Measurements from ENCODE around the gene INHBB. TPM values are rescaled to one million over a fixed set of nuclear protein-coding genes. Genes with fewer than 3 reads are reported as not detected.

Gene INHBB
- polyA plus RNA-seq, 1 donor from 2014 or later, result not detected

GRCh38 chr2:120343433-120344105 lies 2.4 kb upstream of the INHBB start:
- Histone ChIP-seq H3K27ac (ENCODE audit: low read length) (no peak overlapping the region), H2AFZ (ENCODE audit: low read depth, low read length) (no peak overlapping the region), H3K4me3 (ENCODE audit: low read length) (peak overlapping the region; percentile 49), H3K9ac (ENCODE audit: low read length) (no peak overlapping the region), H3K4me2 (ENCODE audit: low read length) (no peak overlapping the region), H4K20me1 (ENCODE audit: insufficient read depth) (no peaks in the 10 kb centered on the region), H3F3A (ENCODE audit: insufficient read depth, low read length, poor library complexity, severe bottlenecking) (no peaks in the 10 kb centered on the region), H3K79me2 (replicated peaks; ENCODE audit: insufficient read depth, low read length) (no peaks in the 10 kb centered on the region), H3K9me2 (ENCODE audit: insufficient read depth, low read length) (no peaks in the 10 kb centered on the region), H3K9me3 (ENCODE audit: low read length) (no peaks in the 10 kb centered on the region), H3K27me3 (ENCODE audit: insufficient read depth, low read depth, low read length) (peaks cover 65% of the 10 kb centered on the region), H3K36me3 (ENCODE audit: insufficient read depth, low read length) (no peaks in the 10 kb centered on the region)
- TF ChIP-seq, protein P1, sequence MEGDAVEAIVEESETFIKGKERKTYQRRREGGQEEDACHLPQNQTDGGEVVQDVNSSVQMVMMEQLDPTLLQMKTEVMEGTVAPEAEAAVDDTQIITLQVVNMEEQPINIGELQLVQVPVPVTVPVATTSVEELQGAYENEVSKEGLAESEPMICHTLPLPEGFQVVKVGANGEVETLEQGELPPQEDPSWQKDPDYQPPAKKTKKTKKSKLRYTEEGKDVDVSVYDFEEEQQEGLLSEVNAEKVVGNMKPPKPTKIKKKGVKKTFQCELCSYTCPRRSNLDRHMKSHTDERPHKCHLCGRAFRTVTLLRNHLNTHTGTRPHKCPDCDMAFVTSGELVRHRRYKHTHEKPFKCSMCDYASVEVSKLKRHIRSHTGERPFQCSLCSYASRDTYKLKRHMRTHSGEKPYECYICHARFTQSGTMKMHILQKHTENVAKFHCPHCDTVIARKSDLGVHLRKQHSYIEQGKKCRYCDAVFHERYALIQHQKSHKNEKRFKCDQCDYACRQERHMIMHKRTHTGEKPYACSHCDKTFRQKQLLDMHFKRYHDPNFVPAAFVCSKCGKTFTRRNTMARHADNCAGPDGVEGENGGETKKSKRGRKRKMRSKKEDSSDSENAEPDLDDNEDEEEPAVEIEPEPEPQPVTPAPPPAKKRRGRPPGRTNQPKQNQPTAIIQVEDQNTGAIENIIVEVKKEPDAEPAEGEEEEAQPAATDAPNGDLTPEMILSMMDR (IDR thresholded peaks at IDR 0.05; ENCODE audit: poor library complexity, severe bottlenecking), result peak; percentile 80
- TF ChIP-seq EZH2 (IDR thresholded peaks at IDR 0.05; ENCODE audit: borderline replicate concordance, insufficient read depth, low read length, poor library complexity, severe bottlenecking) (no peak), SMC3 (conservative IDR thresholded peaks at IDR 0.05; ENCODE audit: poor library complexity) (peak; percentile 90), RAD21 (conservative IDR thresholded peaks at IDR 0.05) (peak; percentile 86), TAF1 (IDR thresholded peaks at IDR 0.05; ENCODE audit: low read depth) (no peak), EP300 (conservative IDR thresholded peaks at IDR 0.05; ENCODE audit: poor library complexity, severe bottlenecking) (no peak)
- TF ChIP-seq, protein P2, sequence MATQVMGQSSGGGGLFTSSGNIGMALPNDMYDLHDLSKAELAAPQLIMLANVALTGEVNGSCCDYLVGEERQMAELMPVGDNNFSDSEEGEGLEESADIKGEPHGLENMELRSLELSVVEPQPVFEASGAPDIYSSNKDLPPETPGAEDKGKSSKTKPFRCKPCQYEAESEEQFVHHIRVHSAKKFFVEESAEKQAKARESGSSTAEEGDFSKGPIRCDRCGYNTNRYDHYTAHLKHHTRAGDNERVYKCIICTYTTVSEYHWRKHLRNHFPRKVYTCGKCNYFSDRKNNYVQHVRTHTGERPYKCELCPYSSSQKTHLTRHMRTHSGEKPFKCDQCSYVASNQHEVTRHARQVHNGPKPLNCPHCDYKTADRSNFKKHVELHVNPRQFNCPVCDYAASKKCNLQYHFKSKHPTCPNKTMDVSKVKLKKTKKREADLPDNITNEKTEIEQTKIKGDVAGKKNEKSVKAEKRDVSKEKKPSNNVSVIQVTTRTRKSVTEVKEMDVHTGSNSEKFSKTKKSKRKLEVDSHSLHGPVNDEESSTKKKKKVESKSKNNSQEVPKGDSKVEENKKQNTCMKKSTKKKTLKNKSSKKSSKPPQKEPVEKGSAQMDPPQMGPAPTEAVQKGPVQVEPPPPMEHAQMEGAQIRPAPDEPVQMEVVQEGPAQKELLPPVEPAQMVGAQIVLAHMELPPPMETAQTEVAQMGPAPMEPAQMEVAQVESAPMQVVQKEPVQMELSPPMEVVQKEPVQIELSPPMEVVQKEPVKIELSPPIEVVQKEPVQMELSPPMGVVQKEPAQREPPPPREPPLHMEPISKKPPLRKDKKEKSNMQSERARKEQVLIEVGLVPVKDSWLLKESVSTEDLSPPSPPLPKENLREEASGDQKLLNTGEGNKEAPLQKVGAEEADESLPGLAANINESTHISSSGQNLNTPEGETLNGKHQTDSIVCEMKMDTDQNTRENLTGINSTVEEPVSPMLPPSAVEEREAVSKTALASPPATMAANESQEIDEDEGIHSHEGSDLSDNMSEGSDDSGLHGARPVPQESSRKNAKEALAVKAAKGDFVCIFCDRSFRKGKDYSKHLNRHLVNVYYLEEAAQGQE (IDR thresholded peaks at IDR 0.05; ENCODE audit: borderline replicate concordance), result no peak

DNA sequence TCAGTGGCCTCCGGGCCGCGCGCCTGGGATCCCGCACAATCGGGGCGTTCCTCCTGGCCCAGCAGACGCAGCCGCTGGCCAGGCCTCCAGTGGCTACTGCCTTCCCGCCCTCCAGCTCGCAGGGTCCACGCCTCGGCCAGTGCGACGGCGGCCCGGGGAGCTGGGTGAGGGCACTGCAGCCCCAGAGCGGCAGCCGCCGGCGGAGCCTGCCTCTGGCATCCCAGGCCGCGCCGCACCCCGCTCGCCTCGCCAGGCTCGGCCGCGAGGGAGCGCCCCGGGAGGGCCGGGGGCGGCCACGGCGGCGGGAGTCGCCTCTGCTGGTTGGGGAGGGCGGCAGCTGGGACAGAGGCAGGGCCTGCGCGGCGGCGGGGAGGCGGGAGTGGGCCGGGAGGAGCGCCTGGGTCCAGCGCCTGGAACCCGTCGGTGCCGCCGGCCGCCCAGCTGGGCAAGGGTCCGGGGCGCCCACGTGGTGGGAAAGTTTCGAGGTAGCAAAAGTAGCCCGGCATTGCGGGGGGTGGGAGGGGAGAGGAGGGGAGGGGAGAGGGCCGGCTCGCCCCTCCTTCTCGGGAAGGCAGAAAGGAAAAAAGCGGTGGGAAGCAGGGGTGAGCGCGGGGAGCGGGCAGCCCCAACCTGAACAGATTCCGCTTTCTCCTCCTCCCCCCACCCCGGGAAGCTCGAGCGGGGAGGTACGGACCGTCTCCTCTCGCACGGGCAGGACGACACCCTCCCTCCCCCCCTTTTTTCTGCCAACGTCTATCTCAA lies 1.5 kb upstream of the INHBB start:
- Histone ChIP-seq H4K20me1 (ENCODE audit: insufficient read depth) (no peaks in the 10 kb centered on the region), H3K4me2 (ENCODE audit: low read length) (peak overlapping the region; percentile 39), H3K36me3 (ENCODE audit: insufficient read depth, low read length) (no peaks in the 10 kb centered on the region), H3K27ac (ENCODE audit: low read length) (no peak overlapping the region), H3K4me3 (ENCODE audit: low read length) (peak overlapping the region; percentile 64), H3K79me2 (replicated peaks; ENCODE audit: insufficient read depth, low read length) (no peaks in the 10 kb centered on the region), H3K9ac (ENCODE audit: low read length) (no peak overlapping the region), H3F3A (ENCODE audit: insufficient read depth, low read length, poor library complexity, severe bottlenecking) (no peaks in the 10 kb centered on the region), H3K9me3 (ENCODE audit: low read length) (no peaks in the 10 kb centered on the region), H3K9me2 (ENCODE audit: insufficient read depth, low read length) (no peaks in the 10 kb centered on the region), H2AFZ (ENCODE audit: low read depth, low read length) (no peak overlapping the region), H3K27me3 (ENCODE audit: insufficient read depth, low read depth, low read length) (peaks cover 73% of the 10 kb centered on the region)
- TF ChIP-seq POLR2AphosphoS5 (IDR thresholded peaks at IDR 0.05) (no peak), TAF1 (IDR thresholded peaks at IDR 0.05; ENCODE audit: low read depth) (no peak), EP300 (conservative IDR thresholded peaks at IDR 0.05; ENCODE audit: poor library complexity, severe bottlenecking) (no peak), MXI1 (conservative IDR thresholded peaks at IDR 0.05; ENCODE audit: poor library complexity, severe bottlenecking) (no peak), EZH2 (IDR thresholded peaks at IDR 0.05; ENCODE audit: borderline replicate concordance, insufficient read depth, low read length, poor library complexity, severe bottlenecking) (no peak), SMC3 (conservative IDR thresholded peaks at IDR 0.05; ENCODE audit: poor library complexity) (no peak), RAD21 (conservative IDR thresholded peaks at IDR 0.05) (no peak)
- TF ChIP-seq, protein P2 (IDR thresholded peaks at IDR 0.05; ENCODE audit: borderline replicate concordance), result no peak
- TF ChIP-seq, protein P1 (IDR thresholded peaks at IDR 0.05; ENCODE audit: poor library complexity, severe bottlenecking), result no peak

All from neural cell (in vitro differentiated cells).